Measurements from ENCODE around the gene TGFBI.

DNA sequence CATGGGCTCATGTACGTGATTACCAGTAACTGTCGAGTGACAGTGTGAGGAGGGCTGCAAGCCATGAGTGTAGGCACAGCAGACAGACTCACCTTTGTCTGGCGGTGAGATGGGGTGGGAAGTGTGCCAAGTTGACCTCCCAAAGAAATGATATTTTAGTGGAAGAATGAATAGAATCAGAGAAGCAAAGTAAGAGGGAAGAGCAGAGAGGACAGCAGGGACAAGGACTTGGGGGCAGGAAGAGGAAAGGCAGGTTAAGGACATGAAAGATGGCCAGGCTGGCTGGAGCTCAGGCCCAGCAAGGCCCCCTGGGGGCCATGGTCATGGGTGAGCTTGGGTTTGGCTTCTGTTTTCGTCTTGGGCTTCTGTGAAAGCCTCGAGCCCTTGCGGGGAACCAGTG is 20.2 kb downstream of the TGFBI start:
- no peak for TF ChIP-seq POLR2A (IDR thresholded peaks at IDR 0.05; ENCODE audit: extremely low read depth, insufficient read length)
- TF ChIP-seq, protein P1, sequence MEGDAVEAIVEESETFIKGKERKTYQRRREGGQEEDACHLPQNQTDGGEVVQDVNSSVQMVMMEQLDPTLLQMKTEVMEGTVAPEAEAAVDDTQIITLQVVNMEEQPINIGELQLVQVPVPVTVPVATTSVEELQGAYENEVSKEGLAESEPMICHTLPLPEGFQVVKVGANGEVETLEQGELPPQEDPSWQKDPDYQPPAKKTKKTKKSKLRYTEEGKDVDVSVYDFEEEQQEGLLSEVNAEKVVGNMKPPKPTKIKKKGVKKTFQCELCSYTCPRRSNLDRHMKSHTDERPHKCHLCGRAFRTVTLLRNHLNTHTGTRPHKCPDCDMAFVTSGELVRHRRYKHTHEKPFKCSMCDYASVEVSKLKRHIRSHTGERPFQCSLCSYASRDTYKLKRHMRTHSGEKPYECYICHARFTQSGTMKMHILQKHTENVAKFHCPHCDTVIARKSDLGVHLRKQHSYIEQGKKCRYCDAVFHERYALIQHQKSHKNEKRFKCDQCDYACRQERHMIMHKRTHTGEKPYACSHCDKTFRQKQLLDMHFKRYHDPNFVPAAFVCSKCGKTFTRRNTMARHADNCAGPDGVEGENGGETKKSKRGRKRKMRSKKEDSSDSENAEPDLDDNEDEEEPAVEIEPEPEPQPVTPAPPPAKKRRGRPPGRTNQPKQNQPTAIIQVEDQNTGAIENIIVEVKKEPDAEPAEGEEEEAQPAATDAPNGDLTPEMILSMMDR (IDR thresholded peaks at IDR 0.05; ENCODE audit: low read depth, low read length), result no peak

All from NB4 (cell line).